G401.6 (cell line): ENCODE measurements around the gene COIL.

Experiments used
- FAIRE-seq: peaks from 2 replicates; lab custom pipeline; 2012; peaks lifted over from hg19 to GRCh38; lab: Jason Lieb, UNC

COIL gene

GRCh38 chr17:56903560-56903959, 57.3 kb downstream of the COIL start:
- FAIRE-seq, result no peak

DNA sequence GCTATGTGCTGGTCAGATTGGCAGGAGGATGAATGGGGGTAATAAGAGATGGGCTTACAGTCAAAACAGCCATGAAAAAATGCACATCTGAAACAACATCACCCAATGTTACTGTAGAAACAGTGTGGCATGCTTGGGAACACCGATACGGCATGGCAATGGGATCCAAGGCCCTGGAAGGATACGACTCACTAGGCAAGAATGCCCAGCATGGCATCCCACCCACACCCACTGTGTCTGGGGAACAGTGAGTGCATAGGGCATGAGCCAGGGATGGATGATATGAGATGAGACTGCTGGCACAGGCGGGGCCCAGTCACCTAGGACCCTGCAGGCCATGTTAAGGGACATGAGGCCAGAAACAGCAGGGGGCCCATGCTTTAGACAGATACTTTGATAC, 58.5 kb downstream of the COIL start:
- no peak for FAIRE-seq

- no peak for FAIRE-seq
These were observed 61.4 kb downstream of the COIL start for GRCh38 chr17:56899403-56899802.

GRCh38 chr17:56898874-56899273, 62.0 kb downstream of the COIL start:
- FAIRE-seq, result no peak

DNA sequence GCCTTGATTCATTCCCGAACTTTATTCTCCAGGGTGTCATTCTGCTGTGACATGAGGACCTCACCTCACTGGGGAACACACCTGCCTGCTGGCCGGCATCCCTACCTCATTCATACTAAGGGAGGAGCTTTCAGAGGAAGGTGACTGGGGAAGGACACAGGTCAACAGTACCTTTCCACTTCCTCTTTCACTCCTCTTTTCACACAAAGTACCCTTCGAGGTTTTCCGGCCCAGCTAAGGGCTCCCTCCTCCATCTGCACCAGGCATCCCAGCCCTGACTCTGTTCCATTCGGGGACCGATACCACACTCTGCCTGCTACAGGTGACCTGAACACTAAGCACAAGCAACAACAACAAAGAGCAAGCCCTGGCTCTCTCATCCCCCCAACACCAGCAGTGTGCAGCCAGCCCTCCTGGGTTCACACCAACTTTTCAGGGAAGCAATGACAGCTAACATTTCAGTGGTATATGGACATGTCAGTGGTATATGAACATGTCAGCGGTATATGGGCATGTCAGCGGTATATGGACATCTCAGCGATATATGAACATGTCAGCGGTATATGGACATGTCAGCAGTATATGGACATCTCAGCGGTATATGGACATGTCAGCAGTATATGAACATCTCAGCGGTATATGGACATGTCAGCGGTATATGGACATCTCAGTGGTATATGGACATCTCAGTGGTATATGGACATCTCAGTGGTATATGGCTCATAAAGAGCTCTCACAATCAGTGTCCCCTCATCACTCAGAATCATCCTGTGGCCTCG, 63.0 kb downstream of the COIL start:
- FAIRE-seq, result no peak

- no peak for FAIRE-seq
These were observed 63.9 kb downstream of the COIL start for GRCh38 chr17:56896968-56897359.

GRCh38 chr17:56896217-56896967, 64.5 kb downstream of the COIL start:
- FAIRE-seq, result no peak

- no peak for FAIRE-seq
These were observed 65.9 kb downstream of the COIL start for GRCh38 chr17:56894859-56895455.

GRCh38 chr17:56893503-56893902, 67.3 kb downstream of the COIL start:
- no peak for FAIRE-seq

DNA sequence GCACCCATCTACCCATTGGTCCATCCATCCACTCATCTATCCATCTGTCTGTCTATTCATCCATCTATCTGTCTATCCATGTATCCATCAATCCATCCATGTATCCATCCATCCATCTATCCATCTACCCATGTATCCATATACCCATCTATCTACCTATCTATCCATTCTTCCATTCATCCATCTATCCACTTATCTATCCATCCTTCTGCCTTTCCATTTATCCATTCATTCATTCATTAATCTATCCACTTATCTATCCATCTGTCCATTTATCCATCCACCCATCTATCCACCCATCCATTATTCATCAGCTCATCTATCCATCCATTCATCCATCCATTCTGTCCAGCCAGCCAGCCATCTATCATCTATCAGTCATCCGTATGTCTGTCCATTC, 68.5 kb downstream of the COIL start:
- FAIRE-seq, result no peak

GRCh38 chr17:56891751-56892150, 69.1 kb downstream of the COIL start:
- FAIRE-seq, result no peak

GRCh38 chr17:56890906-56891674, 69.8 kb downstream of the COIL start:
- FAIRE-seq, result no peak

DNA sequence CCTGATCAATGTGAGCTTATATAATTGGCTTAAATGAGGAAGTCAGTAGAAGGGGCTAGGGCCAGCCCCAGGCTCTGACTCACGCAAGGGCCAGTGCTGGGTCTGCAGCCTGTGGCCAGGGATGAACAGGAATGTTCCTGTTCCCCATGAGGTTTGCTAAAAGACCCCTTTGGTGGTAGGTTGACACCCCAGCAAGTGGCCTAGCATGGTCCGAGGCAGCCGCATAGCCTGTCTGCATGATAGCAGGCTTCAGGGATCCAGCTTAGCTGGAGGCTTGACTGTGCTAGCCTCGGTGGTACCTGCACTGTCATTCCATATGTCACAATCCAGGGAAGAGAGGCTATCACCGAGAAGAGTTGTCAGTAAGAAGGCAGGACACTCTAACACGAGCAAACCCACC, 70.5 kb downstream of the COIL start:
- FAIRE-seq, result no peak
